B cell (primary cell): ENCODE data around the gene NDRG2. TPM values are rescaled to one million over a fixed set of nuclear protein-coding genes. Genes with fewer than 3 reads are reported as not detected.
A peak's percentile ranks its signal among the peaks of the same experiment; 100 is the strongest.

Source experiments
- ATAC-seq: fragments of 200-7000 bp; cut with Tn5 transposase; one replicate; pipeline ENCODE4 v1.10.0; 2021; ENCODE audit warnings: low read depth, mild to moderate bottlenecking, moderate number of reproducible peaks, moderate library complexity
- CTCF ChIA-PET: fragments of 350-600 bp; sonication (Branson Sonifier 250); formaldehyde crosslinking; loops from one replicate; lab custom pipeline; 2021; ENCODE audit warnings: antibody characterized with exemption, inconsistent platforms; lab: Charles Lee
- POLR2A ChIA-PET: fragments of 350-600 bp; sonication (Branson Sonifier 250); formaldehyde crosslinking; loops from one replicate; lab custom pipeline; 2021; ENCODE audit warnings: antibody characterized with exemption; lab: Charles Lee
- DNase-seq: peaks from one replicate; pipeline ENCODE4 v3.0.0; 2013
- H2AFZ ChIP-seq: 2 replicates; pipeline ENCODE4 v1.6.1; 2012; ENCODE audit warnings: mild to moderate bottlenecking, low read depth, low read length; ENCODE audit not compliant: insufficient read depth, poor library complexity, severe bottlenecking
- H3K27ac ChIP-seq, 2 donors: 1 replicate in 1 of 2; 2 replicates in 1 of 2; pipeline ENCODE4 v1.5.1; 2012 to 2013; ENCODE audit warnings: low read length in 2 of 2, mild to moderate bottlenecking in 2 of 2, moderate library complexity in 1 of 2
- H3K27me3 ChIP-seq, 4 experiments: fragments of 200-600 bp in 1 of 4; sonication (generic) in 1 of 4; replicated peaks in 1 of 4; 1 replicate in 2 of 4; 2 replicates in 2 of 4; pipeline versions ENCODE4 v1.6.1 to v1.7.0; 2013 to 2016; ENCODE audit warnings: low read length in 3 of 4, mild to moderate bottlenecking in 2 of 4, mixed read lengths in 1 of 4, moderate library complexity in 1 of 4; ENCODE audit not compliant: insufficient read depth in 4 of 4, control insufficient read depth in 3 of 4; ENCODE audit errors: control extremely low read depth in 1 of 4
- H3K36me3 ChIP-seq, 2 experiments: replicated peaks in 1 of 2; 1 replicate in 1 of 2; 2 replicates in 1 of 2; pipeline versions ENCODE4 v1.6.1 to v1.7.1; 2013; ENCODE audit warnings: low read length in 1 of 2; ENCODE audit not compliant: insufficient read depth in 2 of 2, control insufficient read depth in 1 of 2; ENCODE audit errors: control extremely low read depth in 1 of 2, extremely low read depth in 1 of 2
- H3K4me1 ChIP-seq, 2 donors: fragments of 200-600 bp in 1 of 2; sonication (generic) in 1 of 2; 1 replicate in 1 of 2; 2 replicates in 1 of 2; pipeline versions ENCODE4 v1.5.1 to v1.6.1; 2013 to 2017; ENCODE audit warnings: low read length in 2 of 2; ENCODE audit not compliant: control insufficient read depth in 2 of 2, insufficient read depth in 2 of 2
- H3K4me2 ChIP-seq: replicated peaks from 2 replicates; pipeline ENCODE3; 2012; ENCODE audit warnings: mild to moderate bottlenecking, low read depth, low read length; ENCODE audit not compliant: poor library complexity, severe bottlenecking
- H3K4me3 ChIP-seq, 5 experiments: fragments of 200-600 bp in 1 of 5; sonication (generic) in 1 of 5; 1 replicate in 3 of 5; 2 replicates in 2 of 5; pipeline versions ENCODE4 v1.5.1 to v1.7.0; 2011 to 2016; ENCODE audit warnings: low read length in 4 of 5, mild to moderate bottlenecking in 4 of 5, low read depth in 2 of 5, control low read depth in 1 of 5, moderate library complexity in 1 of 5; ENCODE audit not compliant: insufficient read depth in 1 of 5; ENCODE audit errors: control extremely low read depth in 1 of 5, extremely low read depth in 1 of 5
- H3K79me2 ChIP-seq: fragments of 200-600 bp; sonication (generic); one replicate; pipeline ENCODE4 v1.6.0; 2016; ENCODE audit warnings: low read length; ENCODE audit not compliant: control insufficient read depth, insufficient read depth
- H3K9ac ChIP-seq: fragments of 200-600 bp; sonication (generic); 2 replicates; pipeline ENCODE4 v1.6.1; 2017; ENCODE audit warnings: mild to moderate bottlenecking, low read length, moderate library complexity
- H3K9me3 ChIP-seq, 3 donors: one replicate each; pipeline versions ENCODE4 v1.6.1 to v1.7.1; 2013; ENCODE audit warnings: low read length in 2 of 3; ENCODE audit not compliant: control insufficient read depth in 2 of 3, insufficient read depth in 1 of 3; ENCODE audit errors: control extremely low read depth in 1 of 3
- H4K20me1 ChIP-seq: 2 replicates; pipeline ENCODE4 v1.6.0; 2012; ENCODE audit warnings: mild to moderate bottlenecking, low read length; ENCODE audit not compliant: insufficient read depth, control insufficient read depth, poor library complexity, severe bottlenecking
- H3K27ac Mint-ChIP-seq: one replicate; pipeline ENCODE4 v1.8.0; 2021; ENCODE audit warnings: mixed read lengths
- H3K27me3 Mint-ChIP-seq: one replicate; pipeline ENCODE4 v1.8.0; 2021; ENCODE audit warnings: mixed read lengths
- H3K4me1 Mint-ChIP-seq: one replicate; pipeline ENCODE4 v1.8.0; 2021; ENCODE audit warnings: mixed read lengths
- H3K4me3 Mint-ChIP-seq: one replicate; pipeline ENCODE4 v1.8.0; 2021; ENCODE audit warnings: mixed read lengths
- H3K9me3 Mint-ChIP-seq: one replicate; pipeline ENCODE4 v1.8.0; 2022; ENCODE audit warnings: mixed read lengths; ENCODE audit not compliant: insufficient read depth
- EZH2 ChIP-seq: IDR thresholded peaks from 2 replicates; pipeline ENCODE4 v1.6.1; 2012; ENCODE audit warnings: borderline replicate concordance, low read depth, mild to moderate bottlenecking, moderate library complexity, low read length; ENCODE audit not compliant: insufficient read depth, poor library complexity, severe bottlenecking
- WGBS: methylation state at CpG from one replicate; pipeline ENCODE4 v1.1.5; 2013; ENCODE audit warnings: missing lambda C conversion rate; ENCODE audit not compliant: insufficient coverage; 5-methylcytosine and 5-hydroxymethylcytosine counted together
- intact Hi-C: fragments of 100-400 bp; cut with micrococcal nuclease; formaldehyde crosslinking; loops from one replicate; pipeline ENCODE4 v1.10.0; 2022
- polyA plus RNA-seq: library from polyadenylated mRNA; depleted of rRNA; stranded (reverse); fragments of >200 nt; gene quantifications from 2 replicates; pipeline ENCODE4 v1.2.3, GENCODE V29; 2012
- total RNA-seq, 2 donors: library from RNA; stranded (reverse); fragments of 120-200 nt in 1 of 2; gene quantifications; 1 replicate in 1 of 2; 2 replicates in 1 of 2; pipeline versions ENCODE4 v1.2.3 to v1.2.4, GENCODE V29; 2013 to 2022
- TF ChIP-seq, protein P1 (sequence below): fragments of 200-600 bp; IDR thresholded peaks from one replicate; pipeline ENCODE4 v1.8.0; 2022; ENCODE audit warnings: antibody characterized with exemption, mild to moderate bottlenecking

Gene NDRG2
- total and polyA plus RNA-seq, 2 donors (not counting 1 experiment from before 2014, with no cell fraction given): 9.5 to 11.8 TPM

- Histone ChIP-seq H3K79me2 (no peaks in the 10 kb centered on the region), H3K4me1 (peaks cover 34 to 40% of the 10 kb centered on the region in 2 donors), H3K27me3 (peaks cover 0 to 50% (median 16%) of the 10 kb centered on the region in 4 experiments), H4K20me1 (no peaks in the 10 kb centered on the region), H3K9me3 (peaks cover 0 to 9% (median 0%) of the 10 kb centered on the region in 3 donors), H2AFZ (no peak overlapping the region), H3K36me3 (no peaks in the 10 kb centered on the region), H3K4me3 (no peak overlapping the region), H3K27ac (no peak overlapping the region), H3K4me2 (no peak overlapping the region), H3K9ac (no peak overlapping the region)
- ChIA-PET CTCF (interaction anchor here (0.9 to 6.2 kb wide), 5 partner anchors 11 to 58 kb away, joined by 3 to 133 read pairs (median 35); no protein-coding TSS in a partner anchor), POLR2A (no interaction called here)
- peak overlapping the region; percentile 93 for H3K4me3 Mint-ChIP-seq
- 88% methylated on average over 9 of the region's 9 CpGs for WGBS
- peaks cover 46% of the 10 kb centered on the region for H3K4me1 Mint-ChIP-seq
- intact Hi-C loops: no loop called here
- H3K27ac Mint-ChIP-seq: no peak overlapping the region
- ATAC-seq (no peak), DNase-seq (no peak)
- no peaks in the 10 kb centered on the region for H3K9me3 Mint-ChIP-seq
- peaks cover 19% of the 10 kb centered on the region for H3K27me3 Mint-ChIP-seq
- no peak for TF ChIP-seq EZH2
- TF ChIP-seq, protein P1, sequence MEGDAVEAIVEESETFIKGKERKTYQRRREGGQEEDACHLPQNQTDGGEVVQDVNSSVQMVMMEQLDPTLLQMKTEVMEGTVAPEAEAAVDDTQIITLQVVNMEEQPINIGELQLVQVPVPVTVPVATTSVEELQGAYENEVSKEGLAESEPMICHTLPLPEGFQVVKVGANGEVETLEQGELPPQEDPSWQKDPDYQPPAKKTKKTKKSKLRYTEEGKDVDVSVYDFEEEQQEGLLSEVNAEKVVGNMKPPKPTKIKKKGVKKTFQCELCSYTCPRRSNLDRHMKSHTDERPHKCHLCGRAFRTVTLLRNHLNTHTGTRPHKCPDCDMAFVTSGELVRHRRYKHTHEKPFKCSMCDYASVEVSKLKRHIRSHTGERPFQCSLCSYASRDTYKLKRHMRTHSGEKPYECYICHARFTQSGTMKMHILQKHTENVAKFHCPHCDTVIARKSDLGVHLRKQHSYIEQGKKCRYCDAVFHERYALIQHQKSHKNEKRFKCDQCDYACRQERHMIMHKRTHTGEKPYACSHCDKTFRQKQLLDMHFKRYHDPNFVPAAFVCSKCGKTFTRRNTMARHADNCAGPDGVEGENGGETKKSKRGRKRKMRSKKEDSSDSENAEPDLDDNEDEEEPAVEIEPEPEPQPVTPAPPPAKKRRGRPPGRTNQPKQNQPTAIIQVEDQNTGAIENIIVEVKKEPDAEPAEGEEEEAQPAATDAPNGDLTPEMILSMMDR: no peak
These were observed 48.0 kb upstream of the NDRG2 start for GRCh38 chr14:21072781-21073339.

DNA sequence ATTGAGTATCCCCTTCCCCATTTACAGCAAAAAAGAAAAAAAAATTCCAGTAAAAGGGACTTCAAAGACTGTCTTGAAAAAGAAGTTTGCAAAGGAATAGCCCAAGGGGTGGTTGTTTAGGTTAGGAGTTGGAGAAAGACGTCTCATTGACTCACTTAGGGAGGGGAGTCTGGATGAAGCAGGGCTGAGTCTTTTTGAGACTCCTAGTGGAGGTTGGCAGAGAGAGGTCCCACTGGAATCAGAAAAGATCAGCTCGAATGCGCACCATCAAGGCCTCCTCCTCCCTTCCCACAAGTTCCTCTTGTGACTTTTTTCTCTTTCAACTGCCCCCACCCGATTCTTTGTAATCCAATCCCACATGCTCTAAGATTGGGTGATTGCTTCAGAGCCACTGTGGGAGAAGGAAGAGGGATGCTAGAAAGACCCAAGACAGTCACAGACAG is 47.2 kb upstream of the NDRG2 start:
- H3K27me3 Mint-ChIP-seq: peaks cover 20% of the 10 kb centered on the region

More for the DNA sequence above, 47.2 kb upstream of the NDRG2 start:
- Histone ChIP-seq H3K9me3 (peaks cover 0 to 9% (median 0%) of the 10 kb centered on the region in 3 donors), H3K36me3 (no peaks in the 10 kb centered on the region), H4K20me1 (no peaks in the 10 kb centered on the region), H3K27me3 (peaks cover 0 to 50% (median 18%) of the 10 kb centered on the region in 4 experiments), H3K4me3 (peak overlapping the region in 3 of 5 experiments; percentile 42 to 69 (median 53)), H3K79me2 (no peaks in the 10 kb centered on the region), H3K9ac (peak overlapping the region; percentile 70), H2AFZ (peak overlapping the region; percentile 43), H3K4me2 (peak overlapping the region; percentile 97), H3K27ac (no peak overlapping the region), H3K4me1 (peaks cover 34 to 40% of the 10 kb centered on the region in 2 donors)
- no peak overlapping the region for H3K27ac Mint-ChIP-seq
- intact Hi-C loops: no loop called here
- DNase-seq (peak; percentile 38), ATAC-seq (no peak)
- WGBS: 0% methylated on average over 1 of the region's 4 CpGs
- H3K4me3 Mint-ChIP-seq: peak overlapping the region; percentile 93
- TF ChIP-seq EZH2: no peak
- TF ChIP-seq, protein P1: no peak
- no peaks in the 10 kb centered on the region for H3K9me3 Mint-ChIP-seq
- ChIA-PET CTCF (interaction anchor here (0.9 to 6.2 kb wide), 7 partner anchors 10 to 57 kb away, joined by 3 to 133 read pairs (median 21); no protein-coding TSS in a partner anchor), POLR2A (interaction anchor here (1.0 to 2.7 kb wide), 4 partner anchors 20 to 1847 kb away, joined by 4 to 27 read pairs (median 9); partner anchors contain the start of genes RBM23 and ZNF219)
- peaks cover 44% of the 10 kb centered on the region for H3K4me1 Mint-ChIP-seq
